Measurements from ENCODE around the gene FAM184A. TPM values are rescaled to one million over a fixed set of nuclear protein-coding genes. Genes with fewer than 3 reads are reported as not detected.
A peak's percentile ranks its signal among the peaks of the same experiment; 100 is the strongest.

Gene FAM184A
- total RNA-seq, 2 donors from 2014 or later = 205 to 216 TPM

DNA sequence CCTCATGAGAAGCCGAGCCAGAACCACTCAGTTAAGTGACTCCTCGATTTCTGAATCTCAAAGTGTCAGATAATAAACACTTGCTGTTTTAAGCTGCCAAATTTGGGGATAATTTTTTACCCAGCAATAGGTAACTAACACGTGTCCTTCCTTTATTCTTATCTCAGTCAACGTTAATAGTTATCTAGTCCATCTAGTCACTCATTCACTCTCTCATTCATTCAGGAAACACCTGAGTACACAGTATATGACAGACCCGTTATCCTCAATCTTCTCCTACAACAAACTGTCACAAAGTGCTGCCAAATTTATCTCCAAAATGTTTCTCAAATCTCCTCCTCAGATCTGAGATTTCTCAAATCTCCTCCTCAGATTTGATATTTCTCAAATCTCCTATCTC, 13.1 kb downstream of the FAM184A start:
- no peak for TF ChIP-seq CTCF (conservative IDR thresholded peaks at IDR 0.05)
- Mint-ChIP-seq H3K4me3 (no peak overlapping the region), H3K27ac (no peak overlapping the region), H3K9me3 (no peaks in the 10 kb centered on the region), H3K4me1 (peaks cover 35% of the 10 kb centered on the region), H3K27me3 (ENCODE audit: insufficient read depth) (no peaks in the 10 kb centered on the region), H3K36me3 (ENCODE audit: low read depth) (peaks cover 9% of the 10 kb centered on the region)
- Histone ChIP-seq H3K36me3 (ENCODE audit: control insufficient read depth, insufficient read depth, low read length) (peaks cover 20% of the 10 kb centered on the region), H3K4me3 (ENCODE audit: low read length) (peak overlapping the region; percentile 77), H3K9ac (ENCODE audit: extremely low read depth, low read length, poor library complexity, severe bottlenecking) (peak overlapping the region; percentile 52), H3K4me1 (ENCODE audit: control insufficient read depth, insufficient read depth, low read length) (peaks cover 13% of the 10 kb centered on the region), H3K27me3 (ENCODE audit: control insufficient read depth, insufficient read depth, low read length, poor library complexity, severe bottlenecking) (no peaks in the 10 kb centered on the region), H3K27ac (ENCODE audit: low read depth, low read length) (no peak overlapping the region), H3K9me3 (ENCODE audit: control insufficient read depth, low read length) (no peaks in the 10 kb centered on the region)
- 46 to 77% methylated on average over 5 of the region's 5 CpGs for WGBS, 2 experiments (ENCODE audit: insufficient coverage in 1 of 2, insufficient read length in 1 of 2)
- no peak for DNase-seq

GRCh38 chr6:119063491-119063890, 15.0 kb downstream of the FAM184A start:
- no peaks in the 10 kb centered on the region for H3K9me3 ChIP-seq (ENCODE audit: control insufficient read depth, low read length)
- peaks cover 15% of the 10 kb centered on the region for H3K36me3 Mint-ChIP-seq (ENCODE audit: low read depth)
- no peaks in the 10 kb centered on the region for H3K27me3 Mint-ChIP-seq (ENCODE audit: insufficient read depth)
- peak overlapping the region; percentile 77 for H3K4me3 ChIP-seq (ENCODE audit: low read length)
- H3K9ac ChIP-seq (ENCODE audit: extremely low read depth, low read length, poor library complexity, severe bottlenecking) = no peak overlapping the region
- H3K4me1 ChIP-seq (ENCODE audit: control insufficient read depth, insufficient read depth, low read length) = peaks cover 18% of the 10 kb centered on the region
- H3K4me1 Mint-ChIP-seq = peaks cover 39% of the 10 kb centered on the region
- no peak overlapping the region for H3K4me3 Mint-ChIP-seq
- no peak overlapping the region for H3K27ac Mint-ChIP-seq
- TF ChIP-seq CTCF (conservative IDR thresholded peaks at IDR 0.05) = no peak
- H3K9me3 Mint-ChIP-seq = no peaks in the 10 kb centered on the region
- peaks cover 25% of the 10 kb centered on the region for H3K36me3 ChIP-seq (ENCODE audit: control insufficient read depth, insufficient read depth, low read length)
- H3K27ac ChIP-seq (ENCODE audit: low read depth, low read length) = no peak overlapping the region
- H3K27me3 ChIP-seq (ENCODE audit: control insufficient read depth, insufficient read depth, low read length, poor library complexity, severe bottlenecking) = no peaks in the 10 kb centered on the region
- 99 to 100% methylated on average over 5 of the region's 5 CpGs for WGBS, 2 experiments (ENCODE audit: insufficient coverage in 1 of 2, insufficient read length in 1 of 2)
- no peak for DNase-seq

DNA sequence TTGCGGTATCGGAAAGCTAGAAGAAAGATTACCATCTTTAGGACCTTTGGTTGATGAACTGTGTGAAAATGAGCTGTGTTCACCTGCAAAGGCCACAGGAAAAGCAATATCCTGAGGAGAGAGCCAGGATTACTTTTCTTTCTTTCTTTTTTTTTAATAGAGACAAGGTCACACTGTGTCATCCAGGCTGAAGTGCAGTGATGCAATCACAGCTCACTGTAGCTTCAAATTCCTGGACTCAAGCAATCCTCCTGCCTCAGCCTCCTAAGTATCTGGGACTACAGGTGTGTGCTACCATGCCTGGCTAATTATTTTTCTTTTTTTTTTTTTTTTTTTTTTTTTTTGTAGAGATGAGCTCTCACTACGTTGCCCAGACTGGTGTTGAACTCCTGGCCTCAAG, 17.2 kb downstream of the FAM184A start:
- Histone ChIP-seq H3K9me3 (ENCODE audit: control insufficient read depth, low read length) (peaks cover 9% of the 10 kb centered on the region), H3K4me1 (ENCODE audit: control insufficient read depth, insufficient read depth, low read length) (peaks cover 11% of the 10 kb centered on the region), H3K36me3 (ENCODE audit: control insufficient read depth, insufficient read depth, low read length) (peaks cover 35% of the 10 kb centered on the region), H3K27me3 (ENCODE audit: control insufficient read depth, insufficient read depth, low read length, poor library complexity, severe bottlenecking) (no peaks in the 10 kb centered on the region), H3K9ac (ENCODE audit: extremely low read depth, low read length, poor library complexity, severe bottlenecking) (no peak overlapping the region), H3K4me3 (ENCODE audit: low read length) (no peak overlapping the region), H3K27ac (ENCODE audit: low read depth, low read length) (no peak overlapping the region)
- H3K4me3 Mint-ChIP-seq = no peak overlapping the region
- no peaks in the 10 kb centered on the region for H3K9me3 Mint-ChIP-seq
- no peak for DNase-seq
- WGBS, 2 experiments (ENCODE audit: insufficient coverage in 1 of 2, insufficient read length in 1 of 2) = 80 to 90% methylated on average over 1 to 2 of the region's 3 CpGs
- peaks cover 30% of the 10 kb centered on the region for H3K36me3 Mint-ChIP-seq (ENCODE audit: low read depth)
- TF ChIP-seq CTCF (conservative IDR thresholded peaks at IDR 0.05) = no peak
- no peaks in the 10 kb centered on the region for H3K27me3 Mint-ChIP-seq (ENCODE audit: insufficient read depth)
- no peak overlapping the region for H3K27ac Mint-ChIP-seq
- peaks cover 23% of the 10 kb centered on the region for H3K4me1 Mint-ChIP-seq

Measured in endodermal cell (in vitro differentiated cells).